Measurements from ENCODE around the gene ADH7.

DNA sequence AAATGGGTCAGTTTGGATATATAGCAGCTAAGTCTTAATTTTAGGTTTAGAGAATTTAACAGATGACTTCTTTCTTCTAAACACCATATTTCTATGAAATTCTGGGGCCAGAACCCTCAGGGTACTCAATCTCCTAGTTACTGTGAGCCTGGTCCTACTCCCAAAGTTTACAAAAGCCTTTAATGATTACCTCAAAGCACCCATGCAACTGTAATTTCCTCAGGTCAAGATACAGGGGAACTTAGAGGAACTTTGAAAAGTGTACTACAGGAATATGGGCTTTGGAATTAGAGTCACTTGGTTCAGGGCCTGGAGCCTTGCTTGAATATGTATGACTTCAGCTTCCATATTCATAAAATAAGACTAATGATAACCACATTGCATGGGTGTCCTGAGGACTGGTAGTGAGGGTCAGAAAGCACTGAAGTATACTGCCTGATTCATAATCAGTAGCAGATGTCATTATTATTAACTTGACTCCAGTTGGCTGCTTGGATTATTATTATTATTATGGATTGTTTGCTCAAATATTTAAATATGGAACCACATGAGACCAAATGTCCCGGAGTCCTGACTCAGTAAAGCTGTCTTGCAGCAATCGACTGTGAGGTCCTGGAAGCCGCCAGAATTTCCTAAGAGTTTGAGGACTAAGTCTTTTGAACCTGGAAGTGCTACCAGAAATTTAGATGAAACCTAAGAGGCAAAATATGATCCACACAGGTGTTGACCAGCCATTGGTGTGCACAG is 2.0 kb upstream of the ADH7 start:
- no peak for TF ChIP-seq CTCF (tag by site-specific recombination; IDR thresholded peaks at IDR 0.05)
- TF ChIP-seq EGR2 (tag by site-specific recombination; IDR thresholded peaks at IDR 0.05; ENCODE audit: low read depth): no peak
- TF ChIP-seq ZNF404 (tag by site-specific recombination; IDR thresholded peaks at IDR 0.05): no peak
- no peak for TF ChIP-seq MZF1 (tag by site-specific recombination; IDR thresholded peaks at IDR 0.05; ENCODE audit: borderline replicate concordance)
- TF ChIP-seq ZNF311 (tag by site-specific recombination; IDR thresholded peaks at IDR 0.05; ENCODE audit: borderline replicate concordance): no peak
- TF ChIP-seq ZBTB8A (tag by site-specific recombination; IDR thresholded peaks at IDR 0.05): no peak
- TF ChIP-seq ZNF214 (tag by site-specific recombination; IDR thresholded peaks at IDR 0.05; ENCODE audit: borderline replicate concordance): no peak
- TF ChIP-seq ZNF529 (tag by site-specific recombination; IDR thresholded peaks at IDR 0.05; ENCODE audit: insufficient replicate concordance): no peak
- no peak for TF ChIP-seq PBX3 (CRISPR knock-in tag; IDR thresholded peaks at IDR 0.05)
- TF ChIP-seq ZNF140 (tag by site-specific recombination; IDR thresholded peaks at IDR 0.05): no peak
